ENCODE measurements around the gene UNC45A.
A peak's percentile ranks its signal among the peaks of the same experiment; 100 is the strongest.
"Not testable (repeated sequence)": the region's sequence is repeated elsewhere in the genome, so short reads cannot be mapped to it uniquely, and the experiment has no call there.

UNC45A gene

GRCh38 chr15:90918034-90918788 is 16.9 kb upstream of the UNC45A start:
- no peak for DNase-seq

DNA sequence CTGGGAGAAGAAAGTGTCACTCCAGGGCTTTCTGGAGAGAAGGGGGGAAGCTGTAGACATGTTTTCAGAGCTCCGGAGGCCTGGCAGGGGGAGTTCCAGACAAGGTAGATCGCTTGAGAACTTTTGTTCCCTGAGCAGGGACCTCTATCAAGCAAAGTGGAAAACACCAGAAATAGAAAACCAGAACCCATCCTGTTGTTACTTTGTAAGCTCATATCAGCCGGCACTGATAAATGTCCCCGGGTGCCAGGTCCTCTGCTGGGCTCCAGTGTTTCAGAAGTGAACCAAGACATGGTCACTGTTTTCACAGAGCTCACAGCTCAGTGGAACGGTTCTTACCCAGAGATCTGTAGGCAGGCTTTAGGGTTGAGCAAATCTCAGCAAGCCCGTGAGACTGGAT is 16.2 kb upstream of the UNC45A start:
- no peak for DNase-seq

DNA sequence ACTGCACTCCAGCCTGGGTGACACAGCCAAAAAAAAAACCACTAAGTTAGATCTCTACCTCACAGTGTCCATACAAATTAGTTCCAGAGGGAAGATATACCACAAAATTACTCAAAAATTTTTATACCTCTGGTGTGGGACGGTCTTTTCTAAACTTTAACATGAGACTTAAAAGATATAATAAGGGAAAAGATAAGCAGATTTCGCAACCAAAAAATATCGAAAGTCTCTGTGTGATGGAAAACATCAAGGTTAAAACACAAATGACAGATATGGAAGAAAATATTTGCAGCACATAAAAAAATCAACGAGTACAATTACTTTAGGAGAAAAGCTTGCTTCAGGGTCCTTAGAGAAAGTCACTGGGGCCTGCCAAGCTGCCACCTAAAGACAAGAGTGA is 13.2 kb upstream of the UNC45A start:
- no peak for DNase-seq

GRCh38 chr15:90922712-90923322 is 12.3 kb upstream of the UNC45A start:
- peak; percentile 40 for DNase-seq

- DNase-seq = no peak
Measured at GRCh38 chr15:90924375-90924774, 10.7 kb upstream of the UNC45A start.

GRCh38 chr15:90926766-90927165 is 8.3 kb upstream of the UNC45A start:
- not testable (repeated sequence) for DNase-seq

DNA sequence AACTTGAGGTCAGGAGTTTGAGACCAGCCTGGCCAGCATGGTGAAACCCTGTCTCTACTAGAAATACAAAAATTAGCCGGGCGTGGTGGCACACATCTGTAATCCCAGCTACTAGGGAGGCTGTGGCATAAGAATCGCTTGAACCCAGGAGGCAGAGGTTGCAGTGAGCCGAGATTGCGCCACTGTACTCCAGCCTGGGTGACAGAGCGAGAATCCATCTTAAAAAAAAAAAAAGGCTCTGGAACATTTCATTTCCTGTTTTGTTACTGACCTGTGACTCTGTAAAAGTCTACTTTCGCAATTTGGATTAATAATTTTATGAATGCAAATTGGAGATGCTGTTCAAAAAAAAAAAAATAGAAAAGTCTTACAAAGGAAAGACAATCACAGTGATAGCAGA is 7.0 kb upstream of the UNC45A start:
- DNase-seq = not testable (repeated sequence)

DNA sequence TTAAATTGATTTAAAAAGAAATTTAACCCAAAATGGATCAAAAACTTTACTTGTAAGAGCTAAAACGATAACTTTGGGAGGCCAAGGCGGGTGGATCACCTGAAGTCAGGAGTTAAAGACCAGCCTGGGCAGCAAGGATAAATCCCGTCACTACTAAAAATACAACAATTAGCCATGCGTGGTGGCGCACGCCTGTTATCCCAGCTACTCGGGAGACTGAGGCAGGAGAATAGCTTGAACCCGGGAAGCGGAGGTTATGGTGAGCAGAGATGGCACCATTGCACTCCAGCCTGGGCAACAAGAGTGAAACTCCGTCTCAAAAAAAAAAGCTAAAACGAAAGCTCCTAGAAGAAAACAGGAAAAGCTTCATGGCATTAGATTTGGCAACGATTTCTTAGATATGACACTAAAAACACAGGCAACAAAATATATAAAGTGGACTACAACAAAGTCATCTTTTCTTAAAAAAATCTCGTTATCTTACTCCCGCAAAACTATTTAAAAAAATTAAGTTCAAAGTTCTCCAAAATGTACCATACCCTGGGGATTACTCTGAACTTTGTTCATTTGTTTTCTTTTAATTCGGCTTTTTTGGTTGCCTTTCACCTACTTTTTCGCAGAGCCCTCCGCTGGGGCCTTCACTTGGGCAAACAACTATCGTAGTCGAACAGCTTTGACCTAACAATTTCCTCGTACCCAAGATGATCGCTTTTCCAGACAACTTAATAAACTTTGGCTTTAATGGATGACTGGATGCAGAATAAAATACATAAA is 5.7 kb upstream of the UNC45A start:
- DNase-seq = no peak

- no peak for DNase-seq
Measured at GRCh38 chr15:90930861-90931574, 4.1 kb upstream of the UNC45A start.

GRCh38 chr15:90931575-90931827 is 3.6 kb upstream of the UNC45A start:
- DNase-seq = no peak

GRCh38 chr15:90931828-90932659 is 3.0 kb upstream of the UNC45A start, which contains the start of gene HDDC3:
Gene HDDC3, minus strand, starts transcription at chr15:90932549. Its CDS starts 9 bp downstream, at chr15:90932540.
- DNase-seq = peak; percentile 92

GRCh38 chr15:90932660-90932991 is 2.5 kb upstream of the UNC45A start:
- DNase-seq = no peak

- DNase-seq = no peak
Measured at GRCh38 chr15:90933301-90933700, 1.8 kb upstream of the UNC45A start.

- peak; percentile 90 for DNase-seq
Measured at GRCh38 chr15:90934256-90934948, 683 bp upstream of the UNC45A start.

- DNase-seq = no peak
Measured at GRCh38 chr15:90936823-90937222, 1.7 kb downstream of the UNC45A start.

- no peak for DNase-seq
Measured at GRCh38 chr15:90938261-90938660, 3.2 kb downstream of the UNC45A start.

DNA sequence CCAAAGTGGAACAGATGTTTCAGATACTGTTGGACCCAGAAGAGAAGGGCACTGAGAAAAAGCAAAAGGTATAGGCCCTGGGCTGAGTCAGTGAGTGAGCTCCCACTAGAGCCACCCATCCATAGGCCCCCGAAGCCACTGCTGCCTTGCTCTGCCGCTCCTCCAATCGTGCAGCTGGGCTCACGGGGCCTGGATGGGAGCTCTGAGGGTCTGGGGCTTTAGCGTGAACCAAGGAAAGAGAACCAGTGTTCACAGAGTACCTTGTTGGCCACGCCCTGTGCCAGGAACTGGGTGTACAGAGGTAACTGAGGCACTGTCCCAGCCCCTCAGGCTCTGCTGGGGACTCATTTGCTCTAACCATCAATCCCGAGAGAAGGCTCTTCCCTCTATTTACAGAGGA is 4.7 kb downstream of the UNC45A start:
- no peak for DNase-seq

DNA sequence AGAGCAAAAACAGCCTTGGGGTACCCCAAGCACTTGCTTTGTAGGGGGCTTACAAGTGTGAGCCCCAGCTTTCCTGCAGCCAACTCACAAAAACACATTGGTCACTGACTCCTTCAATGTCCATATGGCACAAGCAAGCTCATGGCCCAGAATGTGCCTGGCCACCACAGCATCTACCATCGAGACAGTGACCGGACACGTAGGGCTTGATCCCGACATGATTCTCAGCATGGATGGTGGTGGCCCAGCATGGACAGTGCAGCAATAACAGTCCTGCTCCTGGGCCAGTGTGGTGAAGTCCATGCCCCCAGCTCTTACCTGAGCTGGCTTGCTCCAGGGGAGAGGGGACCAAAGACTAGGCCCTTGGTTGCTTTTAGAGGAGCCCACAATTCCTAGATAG is 6.0 kb downstream of the UNC45A start:
- DNase-seq = no peak

DNA sequence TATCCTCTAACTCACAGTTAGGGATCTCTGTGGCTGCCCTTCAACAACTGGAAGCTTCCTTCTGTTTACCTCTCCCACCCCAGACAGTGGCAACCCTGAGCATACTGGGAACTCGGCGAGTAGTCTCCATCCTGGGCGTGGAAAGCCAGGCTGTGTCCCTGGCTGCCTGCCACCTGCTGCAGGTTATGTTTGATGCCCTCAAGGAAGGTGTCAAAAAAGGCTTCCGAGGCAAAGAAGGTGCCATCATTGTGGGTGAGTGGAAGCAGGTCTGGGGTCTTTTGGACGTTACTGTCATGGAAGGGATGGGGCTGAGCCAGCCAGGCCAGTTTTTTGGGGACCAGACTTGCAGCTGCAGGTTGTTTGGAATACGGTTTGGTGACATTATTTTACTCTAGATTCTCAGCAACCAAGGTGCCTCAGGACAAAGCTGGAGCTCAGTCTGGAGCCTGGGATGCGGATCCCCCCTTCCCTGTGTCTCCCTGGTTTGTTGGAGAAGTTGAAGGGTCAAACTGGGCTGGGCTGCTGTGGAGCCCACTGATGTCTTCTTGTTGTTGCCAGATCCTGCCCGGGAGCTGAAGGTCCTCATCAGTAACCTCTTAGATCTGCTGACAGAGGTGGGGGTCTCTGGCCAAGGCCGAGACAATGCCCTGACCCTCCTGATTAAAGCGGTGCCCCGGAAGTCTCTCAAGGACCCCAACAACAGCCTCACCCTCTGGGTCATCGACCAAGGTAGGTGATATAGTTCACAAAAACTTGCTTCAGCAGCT is 7.5 kb downstream of the UNC45A start:
- DNase-seq = no peak

DNA sequence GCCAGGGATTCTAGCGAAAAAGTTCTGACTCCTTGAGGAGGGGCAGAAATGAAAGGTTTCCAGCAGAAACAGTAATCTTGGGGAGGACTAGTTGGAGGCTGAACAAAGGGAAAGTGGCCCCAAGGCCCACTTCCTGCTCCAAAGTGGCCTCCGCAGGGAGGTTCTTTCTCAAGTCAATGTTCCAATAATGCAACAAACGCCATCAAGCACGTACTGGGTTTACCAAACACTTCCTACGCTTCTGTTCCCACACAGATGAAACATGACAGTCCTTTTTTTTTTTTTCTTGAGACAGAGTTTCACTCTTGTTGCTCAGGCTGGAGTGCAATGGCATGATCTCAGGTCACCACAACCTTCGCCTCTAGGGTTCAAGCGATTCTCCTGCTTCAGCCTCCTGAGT is 10.0 kb downstream of the UNC45A start:
- no peak for DNase-seq

- DNase-seq = no peak
Measured at GRCh38 chr15:90946538-90946937, 11.5 kb downstream of the UNC45A start.

Measured in activated naive CD4-positive, alpha-beta T cell treated with Interleukin-2 at 50 U/mL for 16 hours (primary cell).